H9 (cell line): ENCODE data around the gene CDK15. TPM values are rescaled to one million over a fixed set of nuclear protein-coding genes. Genes with fewer than 3 reads are reported as not detected.

Experiments
- DNase-seq: peaks from one replicate; pipeline ENCODE4 v3.0.0-alpha.2; 2017
- H2AFZ ChIP-seq: one replicate; pipeline ENCODE4 v1.6.1; 2013; ENCODE audit warnings: mild to moderate bottlenecking, low read length, control low read depth, moderate library complexity
- H2AK5ac ChIP-seq: 2 replicates; pipeline ENCODE4 v1.6.1; 2013; ENCODE audit warnings: low read length, control low read depth, mixed read lengths; ENCODE audit not compliant: insufficient read length
- H2BK120ac ChIP-seq: one replicate; pipeline ENCODE4 v1.6.1; 2013; ENCODE audit warnings: low read depth, mild to moderate bottlenecking, low read length, control low read depth, inconsistent platforms; ENCODE audit not compliant: poor library complexity, severe bottlenecking
- H2BK12ac ChIP-seq: 2 replicates; pipeline ENCODE4 v1.6.1; 2013; ENCODE audit warnings: low read length, control low read depth, mixed read lengths, low read depth; ENCODE audit not compliant: insufficient read length
- H2BK15ac ChIP-seq: 2 replicates; pipeline ENCODE4 v1.6.1; 2013; ENCODE audit warnings: low read depth, low read length, control low read depth
- H2BK20ac ChIP-seq: one replicate; pipeline ENCODE4 v1.6.1; 2013; ENCODE audit warnings: low read depth, mild to moderate bottlenecking, low read length, control low read depth, inconsistent platforms; ENCODE audit not compliant: poor library complexity, severe bottlenecking
- H2BK5ac ChIP-seq: 2 replicates; pipeline ENCODE4 v1.6.1; 2013; ENCODE audit warnings: low read length, control low read depth, mixed read lengths; ENCODE audit not compliant: insufficient read length
- H3K14ac ChIP-seq: 2 replicates; pipeline ENCODE4 v1.6.1; 2013; ENCODE audit warnings: low read length, control low read depth; ENCODE audit not compliant: insufficient read depth
- H3K18ac ChIP-seq: 2 replicates; pipeline ENCODE4 v1.6.1; 2013; ENCODE audit warnings: low read depth, mild to moderate bottlenecking, mixed read lengths, low read length, control low read depth; ENCODE audit not compliant: insufficient read length
- H3K23ac ChIP-seq: 2 replicates; pipeline ENCODE4 v1.6.1; 2013; ENCODE audit warnings: low read length, control low read depth, mixed read lengths, low read depth; ENCODE audit not compliant: insufficient read length
- H3K23me2 ChIP-seq: 2 replicates; pipeline ENCODE4 v1.6.1; 2013; ENCODE audit warnings: low read depth, mild to moderate bottlenecking, mixed read lengths, low read length, control low read depth; ENCODE audit not compliant: insufficient read length, poor library complexity, severe bottlenecking
- H3K27ac ChIP-seq: 2 replicates; pipeline ENCODE4 v1.5.1; 2013; ENCODE audit warnings: low read length, control low read depth, mixed read lengths, low read depth; ENCODE audit not compliant: insufficient read length
- H3K27me3 ChIP-seq: 2 replicates; pipeline ENCODE4 v1.6.1; 2013; ENCODE audit warnings: low read length, control low read depth, inconsistent platforms; ENCODE audit not compliant: insufficient read depth
- H3K4ac ChIP-seq: 2 replicates; pipeline ENCODE4 v1.6.1; 2013; ENCODE audit warnings: low read depth, mild to moderate bottlenecking, control low read depth, inconsistent platforms, low read length, moderate library complexity
- H3K4me1 ChIP-seq: 2 replicates; pipeline ENCODE4 v1.6.1; 2013; ENCODE audit warnings: low read length, control low read depth, inconsistent platforms; ENCODE audit not compliant: insufficient read depth
- H3K4me2 ChIP-seq: 2 replicates; pipeline ENCODE4 v1.6.1; 2013; ENCODE audit warnings: low read length, control low read depth, mixed read lengths; ENCODE audit not compliant: insufficient read length, insufficient read depth
- H3K56ac ChIP-seq: 2 replicates; pipeline ENCODE4 v1.6.1; 2013; ENCODE audit warnings: low read depth, mild to moderate bottlenecking, mixed read lengths, low read length, control low read depth; ENCODE audit not compliant: insufficient read length
- H3K79me1 ChIP-seq: 2 replicates; pipeline ENCODE4 v1.6.1; 2013; ENCODE audit warnings: low read depth, mild to moderate bottlenecking, moderate library complexity, low read length, control low read depth, inconsistent platforms; ENCODE audit not compliant: insufficient read depth, poor library complexity, severe bottlenecking
- H3K79me2 ChIP-seq: 2 replicates; pipeline ENCODE4 v1.6.1; 2013; ENCODE audit warnings: low read length, control low read depth, inconsistent platforms; ENCODE audit not compliant: insufficient read depth
- H3K9ac ChIP-seq: 2 replicates; pipeline ENCODE4 v1.6.1; 2013; ENCODE audit warnings: low read length, control low read depth, mixed read lengths; ENCODE audit not compliant: insufficient read length; ENCODE audit errors: extremely low read depth
- H3K9me3 ChIP-seq: one replicate; pipeline ENCODE4 v1.6.1; 2013; ENCODE audit warnings: low read depth, low read length, inconsistent platforms; ENCODE audit not compliant: control insufficient read depth
- H3T11ph ChIP-seq: one replicate; pipeline ENCODE4 v1.6.1; 2013; ENCODE audit warnings: mild to moderate bottlenecking, low read length, control low read depth, inconsistent platforms
- H4K20me1 ChIP-seq: one replicate; pipeline ENCODE4 v1.6.1; 2013; ENCODE audit not compliant: control insufficient read depth, insufficient read length, insufficient read depth
- H4K5ac ChIP-seq: 2 replicates; pipeline ENCODE4 v1.6.1; 2013; ENCODE audit warnings: low read depth, mild to moderate bottlenecking, mixed read lengths, low read length, control low read depth; ENCODE audit not compliant: insufficient read length
- H4K8ac ChIP-seq: replicated peaks from 2 replicates; pipeline ENCODE4 v1.6.1; 2013; ENCODE audit warnings: low read length, control low read depth, mixed read lengths, low read depth; ENCODE audit not compliant: insufficient read length
- H4K91ac ChIP-seq: 2 replicates; pipeline ENCODE4 v1.6.1; 2013; ENCODE audit warnings: low read depth, mild to moderate bottlenecking, moderate library complexity, mixed read lengths, low read length, control low read depth; ENCODE audit not compliant: insufficient read length
- H3K27ac Mint-ChIP-seq, 3 experiments: 2 replicates in 2 of 3; 3 replicates in 1 of 3; pipeline ENCODE4 v1.8.0; 2020 to 2021; ENCODE audit warnings: mixed read lengths in 3 of 3, mild to moderate bottlenecking in 1 of 3, moderate library complexity in 1 of 3
- H3K27me3 Mint-ChIP-seq: 2 replicates; pipeline ENCODE4 v1.8.0; 2021; ENCODE audit warnings: low read depth, mild to moderate bottlenecking, moderate library complexity, mixed read lengths
- H3K36me3 Mint-ChIP-seq, 3 experiments: 2 replicates in 2 of 3; 3 replicates in 1 of 3; pipeline ENCODE4 v1.8.0; 2020 to 2021; ENCODE audit warnings: low read depth in 3 of 3, mixed read lengths in 3 of 3; ENCODE audit not compliant: insufficient read depth in 1 of 3
- H3K4me1 Mint-ChIP-seq, 2 experiments: 2 replicates each; pipeline ENCODE4 v1.8.0; 2020; ENCODE audit warnings: mixed read lengths in 2 of 2
- H3K4me3 Mint-ChIP-seq, 2 experiments: 2 replicates in 1 of 2; 3 replicates in 1 of 2; pipeline ENCODE4 v1.8.0; 2020 to 2021; ENCODE audit warnings: mild to moderate bottlenecking in 2 of 2, mixed read lengths in 2 of 2, moderate library complexity in 1 of 2
- H3K9me3 Mint-ChIP-seq, 2 experiments: 2 replicates in 1 of 2; 3 replicates in 1 of 2; pipeline ENCODE4 v1.8.0; 2020; ENCODE audit warnings: mild to moderate bottlenecking in 2 of 2, mixed read lengths in 2 of 2, moderate library complexity in 1 of 2
- CTCF ChIP-seq: fragments of 200-600 bp; sonication (generic); conservative IDR thresholded peaks from 3 replicates; pipeline ENCODE4 v1.8.0; 2021; ENCODE audit warnings: antibody characterized with exemption, mild to moderate bottlenecking
- WGBS: extraction: QIAGEN DNeasy Blood & Tissue Kit; methylation state at CpG from one replicate; pipeline ENCODE4 v1.1.7; 2013; ENCODE audit warnings: missing lambda C conversion rate, low lambda C conversion rate, mixed read lengths; ENCODE audit not compliant: insufficient read length; ENCODE audit errors: extremely low coverage; 5-methylcytosine and 5-hydroxymethylcytosine counted together
- total RNA-seq: library from RNA; stranded (reverse); gene quantifications from 2 replicates; pipeline ENCODE4 v1.2.1, GENCODE V29; 2021

The CDK15 gene
- total RNA-seq, 1 experiment from 2014 or later = not detected

GRCh38 chr2:201930043-201930442, 123.7 kb downstream of the CDK15 start:
- peaks cover 40 to 49% of the 10 kb centered on the region in 2 experiments for H3K4me1 Mint-ChIP-seq
- no peak for TF ChIP-seq CTCF
- no peaks in the 10 kb centered on the region for H3K27me3 ChIP-seq

More at GRCh38 chr2:201930043-201930442, 123.7 kb downstream of the CDK15 start:
- Mint-ChIP-seq H3K9me3 (peaks cover 0 to under 1% of the 10 kb centered on the region in 2 experiments; a peak in 1 of 5 replicates), H3K4me3 (no peak overlapping the region), H3K27me3 (no peaks in the 10 kb centered on the region), H3K36me3 (peaks cover 0 to under 1% (median under 1%) of the 10 kb centered on the region in 3 experiments; a peak in 3 of 7 replicates), H3K27ac (no peak overlapping the region)
- Histone ChIP-seq H4K91ac (no peak overlapping the region), H3K4me1 (no peaks in the 10 kb centered on the region), H2AFZ (no peak overlapping the region), H3K27ac (no peak overlapping the region), H2BK12ac (no peak overlapping the region), H3K4me2 (no peak overlapping the region), H3T11ph (no peak overlapping the region), H2BK15ac (no peak overlapping the region), H4K5ac (no peak overlapping the region), H3K4ac (no peak overlapping the region), H2BK20ac (no peak overlapping the region), H3K18ac (no peak overlapping the region), H2BK5ac (no peak overlapping the region), H3K79me2 (no peaks in the 10 kb centered on the region), H2AK5ac (no peak overlapping the region), H3K9me3 (no peaks in the 10 kb centered on the region), H2BK120ac (no peak overlapping the region), H3K14ac (no peak overlapping the region), H3K9ac (no peak overlapping the region), H3K79me1 (no peaks in the 10 kb centered on the region), H3K23ac (no peak overlapping the region), H3K56ac (no peak overlapping the region), H4K20me1 (no peaks in the 10 kb centered on the region), H3K23me2 (no peaks in the 10 kb centered on the region), H4K8ac (no peak overlapping the region)
- no CpG with 5 or more reads among the region's 4 CpGs for WGBS
- DNase-seq = no peak
